DOHH2 (cell line): ENCODE data around the gene BRINP3.

Source experiments
- H3F3A ChIP-seq: fragments of 200-600 bp; sonication (generic), shearing (Covaris generic); 2 replicates; pipeline ENCODE4 v1.6.0; 2016; ENCODE audit warnings: antibody characterized with exemption, mild to moderate bottlenecking; ENCODE audit not compliant: control insufficient read depth, insufficient read depth
- H3K27ac ChIP-seq: fragments of 200-600 bp; sonication (generic); 2 replicates; pipeline ENCODE4 v1.5.1; 2014; ENCODE audit warnings: low read depth, mild to moderate bottlenecking, low read length, moderate library complexity
- H3K27me3 ChIP-seq: fragments of 200-600 bp; sonication (generic); 2 replicates; pipeline ENCODE4 v1.6.1; 2014; ENCODE audit warnings: mild to moderate bottlenecking, low read length, mixed read lengths; ENCODE audit not compliant: control insufficient read depth
- H3K36me3 ChIP-seq: fragments of 200-600 bp; sonication (generic); 2 replicates; pipeline ENCODE4 v1.6.1; 2014; ENCODE audit warnings: mild to moderate bottlenecking, low read length, moderate library complexity, mixed read lengths; ENCODE audit not compliant: control insufficient read depth
- H3K4me1 ChIP-seq: fragments of 200-600 bp; sonication (generic); 2 replicates; pipeline ENCODE4 v1.6.1; 2014; ENCODE audit warnings: mild to moderate bottlenecking, low read length, mixed read lengths; ENCODE audit not compliant: control insufficient read depth
- H3K4me2 ChIP-seq: fragments of 200-600 bp; sonication (generic); 2 replicates; pipeline ENCODE4 v1.6.0; 2014; ENCODE audit warnings: mild to moderate bottlenecking, low read length, moderate library complexity
- H3K4me3 ChIP-seq: fragments of 200-600 bp; sonication (generic); 2 replicates; pipeline ENCODE4 v1.5.1; 2014; ENCODE audit warnings: mild to moderate bottlenecking, low read length, mixed read lengths
- H3K79me2 ChIP-seq: fragments of 200-600 bp; sonication (generic); 2 replicates; pipeline ENCODE4 v1.6.1; 2014; ENCODE audit warnings: mild to moderate bottlenecking, low read length, mixed read lengths; ENCODE audit not compliant: control insufficient read depth
- H3K9me2 ChIP-seq: fragments of 200-600 bp; sonication (generic); replicated peaks from 2 replicates; pipeline ENCODE4 v1.6.1; 2014; ENCODE audit warnings: mild to moderate bottlenecking, low read length, mixed read lengths; ENCODE audit not compliant: control insufficient read depth
- H3K9me3 ChIP-seq: fragments of 200-600 bp; sonication (generic); 2 replicates; pipeline ENCODE4 v1.6.1; 2014; ENCODE audit warnings: antibody characterized with exemption, low read length, mixed read lengths; ENCODE audit not compliant: control insufficient read depth, insufficient read depth
- H4K20me1 ChIP-seq: fragments of 200-600 bp; sonication (generic); 2 replicates; pipeline ENCODE4 v1.6.0; 2014; ENCODE audit warnings: low read depth, mild to moderate bottlenecking, antibody characterized with exemption, low read length, moderate library complexity; ENCODE audit not compliant: control insufficient read depth, insufficient read depth
- EZH2phosphoT487 ChIP-seq: fragments of 200-600 bp; sonication (generic); IDR thresholded peaks from 2 replicates; pipeline ENCODE4 v1.6.1; 2017; ENCODE audit warnings: borderline replicate concordance, mild to moderate bottlenecking, antibody characterized with exemption, low read length, moderate library complexity, mixed read lengths
- TF ChIP-seq, protein P1 (sequence below): fragments of 200-600 bp; sonication (generic); IDR thresholded peaks from one replicate; pipeline ENCODE4 v1.5.1; 2014; ENCODE audit warnings: antibody characterized with exemption, mild to moderate bottlenecking, low read depth, low read length; ENCODE audit not compliant: poor library complexity, severe bottlenecking

BRINP3 gene

DNA sequence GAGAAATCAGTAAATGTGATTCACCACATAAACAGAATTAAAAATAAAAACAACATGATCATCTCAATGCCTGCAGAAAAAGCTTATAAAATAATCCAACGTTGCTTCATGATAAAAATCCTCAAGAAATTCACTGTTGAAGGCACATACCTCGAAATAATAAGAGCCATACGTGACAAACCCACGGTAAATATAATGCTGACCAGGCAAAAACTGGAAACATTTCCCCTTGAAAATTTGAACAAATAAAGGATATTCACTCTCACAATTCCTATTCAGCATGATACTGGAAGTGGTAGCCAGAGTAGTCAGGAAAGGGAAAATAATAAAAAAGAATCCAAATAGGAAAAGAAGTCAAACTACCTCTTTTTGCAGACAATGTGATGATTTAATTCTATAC is 148.8 kb downstream of the BRINP3 start:
- no peaks in the 10 kb centered on the region for H3K27me3 ChIP-seq
- H3K9me2 ChIP-seq = no peaks in the 10 kb centered on the region
- no peaks in the 10 kb centered on the region for H4K20me1 ChIP-seq
- no peaks in the 10 kb centered on the region for H3K9me3 ChIP-seq
- no peak overlapping the region for H3K27ac ChIP-seq
- no peak overlapping the region for H3K4me2 ChIP-seq
- H3K4me3 ChIP-seq = no peak overlapping the region
- H3K79me2 ChIP-seq = no peaks in the 10 kb centered on the region
- H3K36me3 ChIP-seq = no peaks in the 10 kb centered on the region
- peaks cover 4% of the 10 kb centered on the region; the same call in 1 of the 2 replicates for H3K4me1 ChIP-seq
- TF ChIP-seq, protein P1, sequence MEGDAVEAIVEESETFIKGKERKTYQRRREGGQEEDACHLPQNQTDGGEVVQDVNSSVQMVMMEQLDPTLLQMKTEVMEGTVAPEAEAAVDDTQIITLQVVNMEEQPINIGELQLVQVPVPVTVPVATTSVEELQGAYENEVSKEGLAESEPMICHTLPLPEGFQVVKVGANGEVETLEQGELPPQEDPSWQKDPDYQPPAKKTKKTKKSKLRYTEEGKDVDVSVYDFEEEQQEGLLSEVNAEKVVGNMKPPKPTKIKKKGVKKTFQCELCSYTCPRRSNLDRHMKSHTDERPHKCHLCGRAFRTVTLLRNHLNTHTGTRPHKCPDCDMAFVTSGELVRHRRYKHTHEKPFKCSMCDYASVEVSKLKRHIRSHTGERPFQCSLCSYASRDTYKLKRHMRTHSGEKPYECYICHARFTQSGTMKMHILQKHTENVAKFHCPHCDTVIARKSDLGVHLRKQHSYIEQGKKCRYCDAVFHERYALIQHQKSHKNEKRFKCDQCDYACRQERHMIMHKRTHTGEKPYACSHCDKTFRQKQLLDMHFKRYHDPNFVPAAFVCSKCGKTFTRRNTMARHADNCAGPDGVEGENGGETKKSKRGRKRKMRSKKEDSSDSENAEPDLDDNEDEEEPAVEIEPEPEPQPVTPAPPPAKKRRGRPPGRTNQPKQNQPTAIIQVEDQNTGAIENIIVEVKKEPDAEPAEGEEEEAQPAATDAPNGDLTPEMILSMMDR = no peak
- no peak for TF ChIP-seq EZH2phosphoT487
- no peaks in the 10 kb centered on the region for H3F3A ChIP-seq

DNA sequence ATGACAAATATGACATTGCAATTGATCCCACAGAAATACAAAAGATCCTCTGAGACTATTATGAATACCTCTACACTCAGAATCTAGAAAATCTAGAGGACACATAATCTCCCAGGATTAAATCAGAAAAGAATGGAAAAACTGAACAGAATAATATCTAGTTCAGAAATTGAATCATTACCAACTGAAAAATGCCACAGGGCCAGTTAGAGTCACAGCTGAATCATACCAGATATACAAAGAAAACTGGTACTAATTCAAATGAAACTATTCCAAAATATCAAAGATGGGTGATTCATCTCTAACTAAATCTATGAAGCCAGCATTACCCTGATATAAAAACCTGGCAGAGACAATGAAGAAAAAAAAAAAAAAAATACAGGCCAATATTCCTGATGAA is 149.3 kb downstream of the BRINP3 start:
- Histone ChIP-seq H3K4me2 (no peak overlapping the region), H3K9me3 (no peaks in the 10 kb centered on the region), H3K27ac (no peak overlapping the region), H3K27me3 (no peaks in the 10 kb centered on the region), H3K79me2 (no peaks in the 10 kb centered on the region), H3F3A (no peaks in the 10 kb centered on the region), H3K9me2 (no peaks in the 10 kb centered on the region), H3K36me3 (no peaks in the 10 kb centered on the region), H3K4me1 (peaks cover 4% of the 10 kb centered on the region; the same call in 1 of the 2 replicates), H3K4me3 (no peak overlapping the region), H4K20me1 (no peaks in the 10 kb centered on the region)
- TF ChIP-seq, protein P1 = no peak
- no peak for TF ChIP-seq EZH2phosphoT487

DNA sequence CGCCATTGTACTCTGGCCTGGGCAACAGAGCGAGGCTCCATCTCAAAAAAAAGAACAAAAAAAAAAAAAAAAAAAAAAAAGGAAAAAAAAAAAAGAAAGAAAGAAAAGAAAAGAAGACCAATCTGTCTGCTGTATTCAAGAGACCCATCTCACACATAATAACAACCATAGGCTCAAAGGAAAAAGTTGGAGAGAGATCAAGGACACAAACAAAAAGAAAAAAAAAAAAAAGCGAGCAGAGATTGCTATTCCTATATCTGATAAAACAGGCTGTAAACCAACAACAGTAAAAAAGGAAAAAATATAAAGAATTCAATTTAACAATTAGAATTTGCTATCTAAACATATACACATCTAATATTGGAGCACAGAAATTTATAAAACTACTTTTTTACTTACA is 150.4 kb downstream of the BRINP3 start:
- Histone ChIP-seq H3K4me3 (no peak overlapping the region), H3K9me3 (no peaks in the 10 kb centered on the region), H3K27ac (no peak overlapping the region), H3K4me1 (peaks cover 4% of the 10 kb centered on the region; the same call in 1 of the 2 replicates), H3K79me2 (no peaks in the 10 kb centered on the region), H4K20me1 (no peaks in the 10 kb centered on the region), H3K4me2 (no peak overlapping the region), H3K27me3 (no peaks in the 10 kb centered on the region), H3K9me2 (no peaks in the 10 kb centered on the region), H3F3A (no peaks in the 10 kb centered on the region), H3K36me3 (no peaks in the 10 kb centered on the region)
- TF ChIP-seq, protein P1 = no peak
- TF ChIP-seq EZH2phosphoT487 = no peak
